Left renal cortex interstitium (tissue), 4 donors: ENCODE measurements around the gene PROK1. TPM values are rescaled to one million over a fixed set of nuclear protein-coding genes. Genes with fewer than 3 reads are reported as not detected.
A peak's percentile ranks its signal among the peaks of the same experiment; 100 is the strongest.

Experiments
- DNase-seq, 4 donors: peaks; one replicate each; pipeline ENCODE4 v3.0.0-alpha.2; 2013; ENCODE audit warnings: low read depth in 4 of 4, low spot score in 2 of 4, missing footprints in 1 of 4
- polyA plus RNA-seq, 4 donors: library from polyadenylated mRNA; unstranded; fragments of 120-200 nt; gene quantifications; one replicate each; pipeline ENCODE4 v1.2.1, GENCODE V29; 2013; ENCODE audit not compliant: insufficient read length in 4 of 4

Gene PROK1
- polyA plus RNA-seq, 4 donors: 0.13 to 0.96 (median 0.41) TPM

GRCh38 chr1:110487726-110488125 lies 36.8 kb downstream of the PROK1 start:
- no peak for DNase-seq

- DNase-seq: no peak
Observed at GRCh38 chr1:110488161-110488560, 37.2 kb downstream of the PROK1 start.

GRCh38 chr1:110488867-110489266 lies 37.9 kb downstream of the PROK1 start:
- DNase-seq: no peak

- DNase-seq: no peak
Observed at GRCh38 chr1:110489406-110489805, 38.5 kb downstream of the PROK1 start.

GRCh38 chr1:110489973-110490542 lies 39.1 kb downstream of the PROK1 start:
- no peak for DNase-seq

- DNase-seq: no peak
Observed at GRCh38 chr1:110490791-110491451, 40.0 kb downstream of the PROK1 start.

GRCh38 chr1:110492573-110492972 lies 41.6 kb downstream of the PROK1 start:
- DNase-seq: no peak

GRCh38 chr1:110493059-110493699 lies 42.2 kb downstream of the PROK1 start:
- DNase-seq: no peak

- DNase-seq: no peak
Observed at GRCh38 chr1:110494036-110494435, 43.1 kb downstream of the PROK1 start.

- no peak for DNase-seq
Observed at GRCh38 chr1:110494522-110495406, 43.8 kb downstream of the PROK1 start.

GRCh38 chr1:110495926-110496600 lies 45.1 kb downstream of the PROK1 start:
- DNase-seq: peak; percentile 23 to 68 (median 52)

- no peak for DNase-seq
Observed at GRCh38 chr1:110498270-110498669, 47.3 kb downstream of the PROK1 start.

- no peak for DNase-seq
Observed at GRCh38 chr1:110501488-110502132, 50.7 kb downstream of the PROK1 start.

GRCh38 chr1:110502402-110503151 lies 51.6 kb downstream of the PROK1 start:
- no peak for DNase-seq

GRCh38 chr1:110503471-110503870 lies 52.5 kb downstream of the PROK1 start:
- DNase-seq: no peak

GRCh38 chr1:110504226-110504625 lies 53.3 kb downstream of the PROK1 start:
- no peak for DNase-seq

- DNase-seq: no peak
Observed at GRCh38 chr1:110505596-110505995, 54.6 kb downstream of the PROK1 start.

- no peak for DNase-seq
Observed at GRCh38 chr1:110506541-110506940, 55.6 kb downstream of the PROK1 start.
